Ecto neural progenitor cell (in vitro differentiated cells): ENCODE results near the gene KIAA1549.
A peak's percentile ranks its signal among the peaks of the same experiment; 100 is the strongest.
"Not testable (repeated sequence)": the region's sequence is repeated elsewhere in the genome, so short reads cannot be mapped to it uniquely, and the experiment has no call there.

Experiments
- DNase-seq: peaks from one replicate; pipeline ENCODE4 v3.0.0-alpha.2; 2018; ENCODE audit warnings: low spot score

The KIAA1549 gene

DNA sequence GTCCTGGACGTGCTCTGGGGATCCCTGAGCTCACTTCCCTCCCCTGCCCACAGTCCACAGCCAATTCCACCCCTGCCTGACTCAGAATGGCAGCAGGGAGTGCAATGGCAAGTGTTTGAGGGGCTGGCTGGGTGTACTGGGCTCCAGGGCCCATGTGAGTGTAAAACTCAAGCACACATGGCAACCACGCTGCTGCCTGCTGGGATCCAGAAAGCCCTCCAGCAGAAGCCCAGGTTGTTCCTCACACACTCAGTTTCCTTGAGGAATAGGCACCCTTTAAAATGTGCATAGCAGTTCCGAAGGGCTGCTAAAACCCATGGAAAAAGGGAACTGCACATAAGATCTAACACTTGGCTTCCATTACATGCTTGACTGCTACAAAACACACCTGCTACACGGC is 171.8 kb downstream of the KIAA1549 start:
- no peak for DNase-seq

- no peak for DNase-seq
These were observed 176.6 kb downstream of the KIAA1549 start for GRCh38 chr7:138804618-138805017.

- no peak for DNase-seq
These were observed 178.5 kb downstream of the KIAA1549 start for GRCh38 chr7:138802706-138803105.

- DNase-seq, result no peak
These were observed 179.9 kb downstream of the KIAA1549 start for GRCh38 chr7:138801256-138801655.

DNA sequence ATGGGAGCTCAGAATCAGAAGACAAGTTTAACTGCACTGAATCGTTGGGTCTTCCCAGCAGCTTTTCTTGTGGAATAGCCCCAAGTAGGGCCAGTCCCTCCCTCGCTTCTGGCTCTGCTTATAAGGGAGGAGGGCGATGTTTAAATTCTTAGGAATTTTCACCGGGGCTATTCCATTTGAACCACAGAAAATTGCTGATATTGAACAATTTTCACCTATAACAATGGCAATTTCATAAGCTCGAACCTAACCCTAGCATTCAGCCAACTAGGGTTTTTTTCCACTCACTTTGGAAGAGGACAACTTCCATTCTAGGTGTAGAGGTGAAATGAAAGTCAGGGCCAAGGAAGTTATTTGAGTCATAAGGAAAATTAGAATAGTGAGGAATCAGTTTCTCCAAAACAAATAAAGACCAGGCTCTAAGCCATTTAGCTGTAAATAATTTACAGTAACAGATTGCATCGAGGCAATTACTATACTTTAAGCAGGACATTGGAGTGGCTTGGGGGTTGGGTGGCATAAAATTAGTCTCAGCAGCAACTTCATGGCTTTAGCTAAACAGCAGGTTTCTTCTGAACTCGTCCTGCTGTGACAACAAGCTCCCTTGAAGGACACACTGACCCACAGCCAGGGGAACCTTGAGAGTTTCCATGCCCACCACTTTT is 181.7 kb downstream of the KIAA1549 start:
- DNase-seq, result no peak

DNA sequence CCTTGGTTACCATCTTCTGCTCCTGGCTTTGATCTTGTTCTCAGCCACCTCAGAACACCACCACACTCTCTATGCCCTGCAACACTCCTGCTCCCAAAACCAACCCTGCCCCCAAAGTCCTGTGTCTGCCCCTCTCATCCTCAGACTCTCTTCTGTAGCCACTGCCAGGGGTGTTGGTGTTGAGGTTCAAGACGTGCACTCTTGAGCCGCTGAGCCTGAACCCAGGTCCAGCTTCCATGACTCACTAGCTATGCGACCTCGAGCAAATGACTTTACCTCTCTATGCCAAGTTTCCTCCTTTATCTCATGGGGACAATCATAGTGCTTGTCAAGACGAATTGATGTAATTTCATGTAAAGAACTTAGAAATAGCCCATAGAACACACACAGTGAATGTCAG is 182.4 kb downstream of the KIAA1549 start:
- DNase-seq, result no peak

DNA sequence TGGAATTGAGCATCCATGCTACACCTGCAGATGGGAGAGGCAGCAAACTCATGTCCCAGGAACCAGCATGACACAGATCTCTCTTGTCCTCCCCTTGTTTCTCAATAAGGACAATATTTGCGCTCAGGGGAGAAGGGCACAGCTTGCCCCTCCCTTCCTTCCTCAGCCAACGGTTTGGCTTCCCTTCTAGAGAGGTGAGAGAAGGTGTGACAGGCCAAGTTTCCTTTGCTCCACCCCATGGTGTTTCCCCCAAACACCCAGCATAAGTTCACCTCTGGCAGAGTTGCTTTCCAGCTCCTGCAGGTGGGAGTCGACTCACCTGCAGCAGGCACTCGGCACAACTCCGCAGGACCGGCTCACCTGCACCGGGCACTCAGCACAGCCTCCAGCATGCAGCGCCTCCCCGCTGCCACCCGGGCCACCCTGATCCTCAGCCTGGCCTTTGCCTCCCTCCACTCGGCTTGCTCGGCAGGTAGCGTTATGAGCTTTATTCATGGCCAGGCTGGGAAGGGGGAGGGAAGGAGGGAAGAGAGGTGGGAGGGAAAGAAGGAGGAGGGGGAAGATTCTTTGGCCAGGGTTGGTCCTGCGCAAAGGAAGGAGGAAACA is 183.4 kb downstream of the KIAA1549 start, which contains the start of the genes ATP6V0A4 and TMEM213:
ATP6V0A4 (minus strand) TSS at position 482 of the 606 bp plus-strand sequence. CDS start 26,949 bp downstream, outside the sequence.
TMEM213 (plus strand) TSS at position 280 of the 606 bp plus-strand sequence; CDS start at position 391, 111 bp downstream.
- DNase-seq, result peak; percentile 59

DNA sequence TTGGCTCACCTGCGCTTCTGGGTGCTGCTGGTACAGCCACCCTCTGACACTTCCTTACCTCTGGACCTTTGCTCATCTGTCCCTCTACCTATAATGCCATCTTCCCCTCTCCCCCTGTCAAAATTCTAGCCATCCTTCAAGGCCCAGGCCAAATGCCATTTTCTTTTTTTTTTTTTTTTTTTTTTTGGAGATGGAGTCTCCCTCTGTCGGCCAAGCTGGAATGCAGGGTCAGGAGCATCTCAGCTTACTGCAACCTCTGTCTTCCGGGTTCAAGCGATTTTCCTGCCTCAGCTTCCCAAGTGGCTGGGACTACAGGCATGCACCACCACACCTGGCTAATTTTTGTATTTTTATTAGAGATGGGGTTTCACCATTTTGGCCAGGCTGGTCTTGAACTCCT is 184.1 kb downstream of the KIAA1549 start:
- not testable (repeated sequence) for DNase-seq

DNA sequence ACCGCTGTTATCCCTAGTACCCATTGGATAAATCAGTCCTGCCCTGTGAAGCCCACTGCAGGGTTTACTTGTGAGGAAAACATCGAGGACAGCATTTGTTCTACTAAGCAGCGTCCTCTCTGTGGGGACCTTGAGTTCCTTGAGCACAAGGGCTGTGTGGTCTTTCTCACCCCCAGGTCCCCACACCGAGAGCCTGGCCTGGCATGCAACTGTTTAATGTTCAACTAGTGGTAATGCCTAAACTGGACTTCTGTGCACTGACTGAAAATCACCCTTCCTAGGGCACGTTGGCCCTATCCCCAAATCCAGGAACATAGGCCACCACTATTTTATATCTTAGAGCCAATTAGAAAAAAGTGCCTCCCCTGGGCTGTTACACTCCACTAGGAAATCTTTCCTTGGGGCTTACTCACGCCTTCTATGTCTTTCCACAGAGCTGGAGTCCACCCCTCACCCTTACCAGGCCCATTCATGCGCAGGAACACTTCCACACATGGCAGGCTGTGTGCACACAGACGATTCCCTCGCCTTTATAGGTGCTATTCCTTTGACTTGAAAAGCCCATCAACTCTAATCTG is 185.1 kb downstream of the KIAA1549 start:
- no peak for DNase-seq

GRCh38 chr7:138785587-138786437 is 195.4 kb downstream of the KIAA1549 start:
- DNase-seq, result no peak

- DNase-seq, result no peak
These were observed 196.5 kb downstream of the KIAA1549 start for GRCh38 chr7:138784692-138785091.
